Neuronal stem cell (in vitro differentiated cells): ENCODE measurements around the gene CAMK2B.

Source experiments
- DNase-seq: peaks from one replicate; pipeline ENCODE4 v3.0.0-alpha.2; 2013; ENCODE audit warnings: low spot score
- H2AFZ ChIP-seq: one replicate; pipeline ENCODE4 v1.6.1; 2013; ENCODE audit warnings: mild to moderate bottlenecking, low read length, inconsistent platforms
- H2AK5ac ChIP-seq: 2 replicates; pipeline ENCODE4 v1.6.1; 2013; ENCODE audit warnings: low read depth, mild to moderate bottlenecking, inconsistent platforms, low read length, moderate library complexity, mixed read lengths
- H2BK120ac ChIP-seq: 2 replicates; pipeline ENCODE4 v1.6.1; 2013; ENCODE audit warnings: low read depth, mild to moderate bottlenecking, inconsistent platforms, low read length, moderate library complexity, mixed read lengths
- H2BK12ac ChIP-seq: one replicate; pipeline ENCODE4 v1.6.1; 2013; ENCODE audit warnings: low read length, inconsistent platforms
- H2BK15ac ChIP-seq: 2 replicates; pipeline ENCODE4 v1.6.1; 2013; ENCODE audit warnings: mild to moderate bottlenecking, low read length, inconsistent platforms, mixed read lengths
- H2BK5ac ChIP-seq: one replicate; pipeline ENCODE4 v1.6.1; 2013; ENCODE audit warnings: inconsistent platforms, mild to moderate bottlenecking, low read length, moderate library complexity
- H3K14ac ChIP-seq: one replicate; pipeline ENCODE4 v1.6.1; 2013; ENCODE audit warnings: low read length, inconsistent platforms
- H3K18ac ChIP-seq: 2 replicates; pipeline ENCODE4 v1.6.1; 2013; ENCODE audit warnings: low read length, inconsistent platforms
- H3K23ac ChIP-seq: 2 replicates; pipeline ENCODE4 v1.6.1; 2013; ENCODE audit warnings: low read depth, mild to moderate bottlenecking, mixed read lengths, low read length, inconsistent platforms; ENCODE audit not compliant: poor library complexity
- H3K27ac ChIP-seq: replicated peaks from 3 replicates; pipeline ENCODE4 v1.5.1; 2013; ENCODE audit warnings: low read length, inconsistent platforms
- H3K27me3 ChIP-seq, 3 experiments: 2 replicates each; pipeline ENCODE4 v1.6.1; 2013; ENCODE audit warnings: low read length in 3 of 3, mild to moderate bottlenecking in 2 of 3, inconsistent platforms in 1 of 3, low read depth in 1 of 3, mixed read lengths in 1 of 3, moderate library complexity in 1 of 3; ENCODE audit not compliant: control insufficient read depth in 3 of 3, insufficient read depth in 3 of 3
- H3K36me3 ChIP-seq, 2 donors: replicated peaks in 1 of 2; 2 replicates each; pipeline ENCODE4 v1.6.1; 2013; ENCODE audit warnings: low read length in 2 of 2; ENCODE audit not compliant: control insufficient read depth in 2 of 2, insufficient read depth in 2 of 2
- H3K4ac ChIP-seq: 2 replicates; pipeline ENCODE4 v1.6.1; 2013; ENCODE audit warnings: inconsistent platforms, mild to moderate bottlenecking, low read length, moderate library complexity
- H3K4me1 ChIP-seq, 2 donors: 1 replicate in 1 of 2; 2 replicates in 1 of 2; pipeline ENCODE4 v1.6.1; 2013; ENCODE audit warnings: low read length in 2 of 2, low read depth in 1 of 2; ENCODE audit not compliant: control insufficient read depth in 2 of 2, insufficient read depth in 1 of 2
- H3K4me2 ChIP-seq: one replicate; pipeline ENCODE4 v1.6.1; 2013; ENCODE audit warnings: mild to moderate bottlenecking, low read length, inconsistent platforms; ENCODE audit not compliant: insufficient read depth, poor library complexity, severe bottlenecking
- H3K4me3 ChIP-seq, 2 donors: 2 replicates each; pipeline ENCODE4 v1.5.1; 2013; ENCODE audit warnings: low read length in 2 of 2, mild to moderate bottlenecking in 2 of 2, inconsistent platforms in 1 of 2, moderate library complexity in 1 of 2
- H3K79me1 ChIP-seq: one replicate; pipeline ENCODE4 v1.6.1; 2013; ENCODE audit warnings: low read depth, mild to moderate bottlenecking, inconsistent platforms, low read length, moderate library complexity
- H3K9ac ChIP-seq: one replicate; pipeline ENCODE4 v1.6.1; 2013; ENCODE audit warnings: mild to moderate bottlenecking, low read depth, low read length, inconsistent platforms; ENCODE audit not compliant: poor library complexity
- H3K9me3 ChIP-seq, 2 donors: replicated peaks in 1 of 2; 2 replicates each; pipeline versions ENCODE3 to v1.6.1; 2013; ENCODE audit warnings: low read length in 2 of 2, mild to moderate bottlenecking in 2 of 2, inconsistent platforms in 1 of 2, low read depth in 1 of 2, mixed read lengths in 1 of 2, moderate library complexity in 1 of 2; ENCODE audit not compliant: control insufficient read depth in 2 of 2, insufficient read depth in 1 of 2
- H4K8ac ChIP-seq: one replicate; pipeline ENCODE4 v1.6.1; 2013; ENCODE audit warnings: low read depth, mild to moderate bottlenecking, inconsistent platforms, low read length, moderate library complexity
- H4K91ac ChIP-seq: one replicate; pipeline ENCODE4 v1.6.1; 2013; ENCODE audit warnings: low read length, low read depth, mild to moderate bottlenecking, inconsistent platforms; ENCODE audit not compliant: poor library complexity
- WGBS, 2 donors: extraction: QIAGEN DNeasy Blood & Tissue Kit; methylation state at CpG; one replicate each; pipeline ENCODE4 v1.1.7; 2013; ENCODE audit warnings: missing lambda C conversion rate in 2 of 2, mixed read lengths in 1 of 2; ENCODE audit not compliant: insufficient read length in 2 of 2, insufficient replicate concordance in 1 of 2; ENCODE audit errors: extremely low coverage in 2 of 2; 5-methylcytosine and 5-hydroxymethylcytosine counted together

The CAMK2B gene

GRCh38 chr7:44256459-44256858 lies 68.9 kb downstream of the CAMK2B start:
- no peak overlapping the region for H2AK5ac ChIP-seq
- no peak overlapping the region for H3K14ac ChIP-seq
- H3K27ac ChIP-seq: no peak overlapping the region
- no peak overlapping the region for H3K9ac ChIP-seq
- H4K91ac ChIP-seq: no peak overlapping the region
- DNase-seq: no peak
- no peak overlapping the region for H3K4me2 ChIP-seq
- H3K79me1 ChIP-seq: no peaks in the 10 kb centered on the region
- H4K8ac ChIP-seq: no peak overlapping the region
- H2BK15ac ChIP-seq: no peak overlapping the region
- no peaks in the 10 kb centered on the region for H3K9me3 ChIP-seq
- H3K18ac ChIP-seq: peak overlapping the region; percentile 14
- no peaks in the 10 kb centered on the region for H3K27me3 ChIP-seq
- no peak overlapping the region for H2BK5ac ChIP-seq
- H3K4ac ChIP-seq: no peak overlapping the region
- peaks cover 11 to 17% of the 10 kb centered on the region in 2 donors for H3K4me1 ChIP-seq
- H3K36me3 ChIP-seq: no peaks in the 10 kb centered on the region
- no peak overlapping the region for H2BK120ac ChIP-seq
- WGBS, 2 donors: no CpG with 5 or more reads among the region's 5 CpGs
- peak overlapping the region; percentile 8 for H3K23ac ChIP-seq
- H3K4me3 ChIP-seq: no peak overlapping the region
- peak overlapping the region; percentile 47 for H2BK12ac ChIP-seq
- H2AFZ ChIP-seq: no peak overlapping the region

GRCh38 chr7:44251881-44252280 lies 73.5 kb downstream of the CAMK2B start:
- Histone ChIP-seq H2BK15ac (peak overlapping the region; percentile 67), H3K4me2 (no peak overlapping the region), H3K4me1 (peaks cover 0 to 2% of the 10 kb centered on the region in 2 donors), H2BK120ac (no peak overlapping the region), H4K91ac (no peak overlapping the region), H3K18ac (no peak overlapping the region), H3K4me3 (no peak overlapping the region), H4K8ac (no peak overlapping the region), H3K36me3 (no peaks in the 10 kb centered on the region), H2AFZ (no peak overlapping the region), H2BK5ac (peak overlapping the region; percentile 82), H2BK12ac (no peak overlapping the region), H3K79me1 (peaks cover 2% of the 10 kb centered on the region), H3K27ac (no peak overlapping the region), H3K14ac (no peak overlapping the region), H3K9me3 (peaks cover 0 to 3% of the 10 kb centered on the region in 2 donors), H3K9ac (no peak overlapping the region), H2AK5ac (peak overlapping the region; percentile 70), H3K23ac (peak overlapping the region; percentile 75), H3K4ac (no peak overlapping the region), H3K27me3 (peaks cover 0 to 12% (median 0%) of the 10 kb centered on the region in 3 experiments)
- no CpG with 5 or more reads among the region's 12 CpGs for WGBS, 2 donors
- DNase-seq: no peak

- H4K91ac ChIP-seq: no peak overlapping the region
- no CpG with 5 or more reads among the region's 10 CpGs for WGBS, 2 donors
- no peak overlapping the region for H3K14ac ChIP-seq
Observed at GRCh38 chr7:44251269-44251668, 74.1 kb downstream of the CAMK2B start.

GRCh38 chr7:44249639-44250234 lies 75.7 kb downstream of the CAMK2B start:
- no peak overlapping the region for H3K27ac ChIP-seq
- no peaks in the 10 kb centered on the region for H3K36me3 ChIP-seq
- no peak for DNase-seq
- peak overlapping the region; percentile 74 for H2AK5ac ChIP-seq
- H2BK15ac ChIP-seq: peak overlapping the region; percentile 37
- H3K27me3 ChIP-seq: peaks cover 0 to 12% (median 0%) of the 10 kb centered on the region in 3 experiments
- H3K4me2 ChIP-seq: no peak overlapping the region
- H3K23ac ChIP-seq: peak overlapping the region; percentile 93
- no peak overlapping the region for H2AFZ ChIP-seq
- peak overlapping the region; percentile 59 for H2BK5ac ChIP-seq
- no peaks in the 10 kb centered on the region for H3K4me1 ChIP-seq
- H3K18ac ChIP-seq: peak overlapping the region; percentile 31
- peaks cover 0 to 5% of the 10 kb centered on the region in 2 donors for H3K9me3 ChIP-seq
- H2BK12ac ChIP-seq: no peak overlapping the region
- WGBS, 2 donors: no CpG with 5 or more reads among the region's 15 CpGs
- no peak overlapping the region for H4K8ac ChIP-seq
- peaks cover 2% of the 10 kb centered on the region for H3K79me1 ChIP-seq
- no peak overlapping the region for H3K4ac ChIP-seq
- peak overlapping the region; percentile 79 for H3K9ac ChIP-seq
- peak overlapping the region in 1 of 2 donors; percentile 13 for H3K4me3 ChIP-seq
- H4K91ac ChIP-seq: peak overlapping the region; percentile 53
- H3K14ac ChIP-seq: peak overlapping the region; percentile 23
- no peak overlapping the region for H2BK120ac ChIP-seq

More at GRCh38 chr7:44251269-44251668, 74.1 kb downstream of the CAMK2B start:
- H3K9me3 ChIP-seq: peaks cover 0 to 5% of the 10 kb centered on the region in 2 donors
- H3K4me2 ChIP-seq: no peak overlapping the region
- peaks cover 2% of the 10 kb centered on the region for H3K79me1 ChIP-seq
- peak overlapping the region; percentile 70 for H2AK5ac ChIP-seq
- no peaks in the 10 kb centered on the region for H3K36me3 ChIP-seq
- no peak overlapping the region for H4K8ac ChIP-seq
- DNase-seq: no peak
- peaks cover 0 to 12% (median 0%) of the 10 kb centered on the region in 3 experiments for H3K27me3 ChIP-seq
- H2AFZ ChIP-seq: no peak overlapping the region
- no peak overlapping the region for H3K9ac ChIP-seq
- no peak overlapping the region for H3K27ac ChIP-seq
- H3K4me1 ChIP-seq: peaks cover 0 to 1% of the 10 kb centered on the region in 2 donors
- no peak overlapping the region for H3K4ac ChIP-seq
- H2BK120ac ChIP-seq: no peak overlapping the region
- peak overlapping the region; percentile 1 for H3K23ac ChIP-seq
- no peak overlapping the region for H2BK15ac ChIP-seq
- H3K18ac ChIP-seq: peak overlapping the region; percentile 19
- no peak overlapping the region for H2BK5ac ChIP-seq
- H3K4me3 ChIP-seq: no peak overlapping the region
- no peak overlapping the region for H2BK12ac ChIP-seq
